Activated CD4-positive, alpha-beta memory T cell treated with anti-CD3 and anti-CD28 coated beads for 36 hours (primary cell): Measurements from ENCODE around the gene RCBTB2. TPM values are rescaled to one million over a fixed set of nuclear protein-coding genes. Genes with fewer than 3 reads are reported as not detected.

Experiments used
- CTCF ChIA-PET: fragments of 350-600 bp; sonication (Branson Sonifier 250); formaldehyde crosslinking; loops from one replicate; lab custom pipeline; 2021; ENCODE audit warnings: antibody characterized with exemption, inconsistent platforms; lab: Charles Lee
- POLR2A ChIA-PET: fragments of 350-600 bp; sonication (Branson Sonifier 250); formaldehyde crosslinking; loops from one replicate; lab custom pipeline; 2021; ENCODE audit warnings: antibody characterized with exemption; lab: Charles Lee
- DNase-seq: peaks from one replicate; pipeline ENCODE4 v3.0.0-alpha.2; 2020
- H3K27ac Mint-ChIP-seq: one replicate; pipeline ENCODE4 v1.8.0; 2021; ENCODE audit warnings: mixed read lengths
- H3K27me3 Mint-ChIP-seq: one replicate; pipeline ENCODE4 v1.8.0; 2021; ENCODE audit warnings: mixed read lengths
- H3K36me3 Mint-ChIP-seq: one replicate; pipeline ENCODE4 v1.8.0; 2021; ENCODE audit warnings: mixed read lengths
- H3K4me1 Mint-ChIP-seq: one replicate; pipeline ENCODE4 v1.8.0; 2021; ENCODE audit warnings: low read depth, mixed read lengths
- H3K4me3 Mint-ChIP-seq: one replicate; pipeline ENCODE4 v1.8.0; 2021; ENCODE audit warnings: mild to moderate bottlenecking, mixed read lengths
- H3K9me3 Mint-ChIP-seq: one replicate; pipeline ENCODE4 v1.8.0; 2021; ENCODE audit warnings: mixed read lengths
- intact Hi-C: fragments of 100-400 bp; cut with micrococcal nuclease; formaldehyde crosslinking; loops from one replicate; pipeline ENCODE4 v1.15.1; 2023
- total RNA-seq, 2 experiments: library from RNA; stranded (reverse); gene quantifications; one replicate each; pipeline ENCODE4 v1.2.3, GENCODE V29; 2021

Gene RCBTB2
- total RNA-seq, 2 experiments from 2014 or later = 1.5 to 1.8 TPM

- no peaks in the 10 kb centered on the region for H3K9me3 Mint-ChIP-seq
- CTCF ChIA-PET = no interaction called here
- no peaks in the 10 kb centered on the region for H3K36me3 Mint-ChIP-seq
- POLR2A ChIA-PET = no interaction called here
- no peaks in the 10 kb centered on the region for H3K27me3 Mint-ChIP-seq
- H3K27ac Mint-ChIP-seq = no peak overlapping the region
- H3K4me1 Mint-ChIP-seq = no peaks in the 10 kb centered on the region
- DNase-seq = no peak
- intact Hi-C loops = no loop called here
- no peak overlapping the region for H3K4me3 Mint-ChIP-seq
Measured at GRCh38 chr13:48518083-48518482, 14.8 kb downstream of the RCBTB2 start.

DNA sequence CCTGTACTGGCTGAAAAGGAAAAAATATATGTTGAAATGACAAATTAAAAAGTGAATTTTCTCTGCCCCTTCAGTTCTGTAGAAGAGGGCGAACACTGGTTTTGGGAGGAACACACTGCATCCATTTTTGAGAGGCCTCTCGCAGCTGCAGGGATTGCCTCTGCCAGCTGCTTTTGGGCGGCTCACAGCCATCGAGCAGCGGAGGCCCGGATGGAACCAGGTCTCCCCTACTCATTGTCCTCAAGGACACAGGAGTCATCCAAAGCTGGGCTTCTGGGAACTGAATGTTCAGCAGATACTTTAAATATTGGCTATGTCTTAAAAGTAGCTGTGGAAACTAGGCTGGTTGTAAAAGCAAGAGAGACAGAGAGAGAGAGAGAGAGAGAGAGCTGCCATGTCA is 17.1 kb downstream of the RCBTB2 start:
- Mint-ChIP-seq H3K27me3 (no peaks in the 10 kb centered on the region), H3K27ac (no peak overlapping the region), H3K36me3 (peaks cover 2% of the 10 kb centered on the region), H3K4me1 (no peaks in the 10 kb centered on the region), H3K9me3 (no peaks in the 10 kb centered on the region), H3K4me3 (no peak overlapping the region)
- no peak for DNase-seq
- intact Hi-C loops = no loop called here
- ChIA-PET POLR2A (no interaction called here), CTCF (no interaction called here)

DNA sequence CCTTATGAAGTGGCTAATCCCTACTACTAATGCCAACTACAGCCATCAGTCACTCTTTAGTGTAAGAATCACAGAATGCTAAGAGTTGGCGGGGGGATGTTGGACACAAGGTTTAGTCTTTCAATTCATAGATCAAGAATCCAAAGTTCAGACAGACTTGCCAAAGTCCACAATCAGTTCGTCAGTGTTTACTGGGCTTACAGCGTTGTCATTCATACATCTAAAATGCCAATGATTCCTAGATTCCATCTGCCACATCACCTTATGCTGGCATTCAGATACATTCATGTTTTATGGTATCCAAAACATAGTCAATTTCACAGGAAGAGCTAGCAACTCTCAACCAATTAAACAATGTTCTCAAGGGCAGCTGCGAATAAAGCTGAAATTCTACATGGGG is 18.1 kb downstream of the RCBTB2 start:
- no peaks in the 10 kb centered on the region for H3K27me3 Mint-ChIP-seq
- no peak overlapping the region for H3K4me3 Mint-ChIP-seq
- intact Hi-C loops = no loop called here
- CTCF ChIA-PET = interaction anchor here (0.9 kb wide), 1 partner anchor 110 kb away, joined by 3 read pairs; no protein-coding TSS in a partner anchor
- H3K27ac Mint-ChIP-seq = no peak overlapping the region
- no peaks in the 10 kb centered on the region for H3K9me3 Mint-ChIP-seq
- H3K4me1 Mint-ChIP-seq = peaks cover 8% of the 10 kb centered on the region
- no peak for DNase-seq
- H3K36me3 Mint-ChIP-seq = peaks cover 2% of the 10 kb centered on the region
- POLR2A ChIA-PET = no interaction called here

DNA sequence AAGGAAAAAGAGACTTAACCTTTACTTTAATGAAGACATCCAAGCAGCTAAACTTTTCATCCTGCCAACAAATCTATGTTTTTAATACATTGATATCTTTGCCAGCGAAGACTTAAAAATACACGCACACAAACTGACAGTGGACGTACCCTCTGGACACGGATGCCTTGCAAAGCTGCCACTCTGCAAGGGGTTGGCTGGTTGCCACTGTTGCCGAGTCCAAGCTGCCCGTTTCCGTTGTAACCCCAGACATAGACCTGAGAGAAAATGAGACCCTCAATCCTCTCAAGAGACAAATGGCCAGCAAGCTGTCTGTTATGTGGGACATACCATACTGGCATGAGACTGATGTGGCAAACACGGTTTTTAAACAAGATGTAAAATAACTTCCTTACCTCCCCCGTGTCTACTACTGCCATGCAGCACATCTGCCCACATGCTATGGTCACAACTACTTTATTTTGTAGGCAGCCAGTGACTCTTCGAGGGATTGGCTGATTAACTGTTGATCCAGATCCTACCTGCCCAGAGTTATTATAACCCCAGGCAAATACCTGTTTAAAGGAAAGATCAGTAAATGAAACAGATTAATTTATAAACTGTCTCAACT is 21.2 kb downstream of the RCBTB2 start:
- H3K27me3 Mint-ChIP-seq = no peaks in the 10 kb centered on the region

DNA sequence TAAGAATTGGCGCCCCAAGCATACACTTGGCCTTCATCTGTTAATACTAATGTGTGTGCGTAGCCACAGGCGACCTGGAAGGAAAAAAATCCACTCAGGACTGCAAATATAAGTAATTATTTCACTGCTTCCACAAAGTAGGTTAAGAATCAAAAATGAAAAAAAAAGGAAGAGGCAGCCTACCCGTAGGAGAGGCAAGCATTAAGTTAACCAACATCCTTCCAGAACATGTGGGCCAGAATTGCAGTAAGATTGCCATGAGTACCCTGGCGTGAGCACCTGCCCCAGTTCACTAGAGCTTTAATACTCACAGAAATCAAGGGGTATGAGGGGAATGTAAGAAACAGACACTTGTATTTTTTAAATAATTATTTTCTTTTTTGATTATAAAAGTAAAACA is 22.2 kb downstream of the RCBTB2 start:
- CTCF ChIA-PET = no interaction called here
- Mint-ChIP-seq H3K9me3 (no peaks in the 10 kb centered on the region), H3K4me1 (peaks cover 30% of the 10 kb centered on the region), H3K4me3 (no peak overlapping the region), H3K36me3 (peaks cover 4% of the 10 kb centered on the region), H3K27me3 (no peaks in the 10 kb centered on the region), H3K27ac (no peak overlapping the region)
- no peak for DNase-seq
- intact Hi-C loops = no loop called here
- POLR2A ChIA-PET = no interaction called here

More for the DNA sequence above, 21.2 kb downstream of the RCBTB2 start:
- Mint-ChIP-seq H3K4me1 (peaks cover 20% of the 10 kb centered on the region), H3K9me3 (no peaks in the 10 kb centered on the region), H3K27ac (no peak overlapping the region), H3K4me3 (no peak overlapping the region), H3K36me3 (peaks cover 4% of the 10 kb centered on the region)
- CTCF ChIA-PET = no interaction called here
- intact Hi-C loops = no loop called here
- POLR2A ChIA-PET = no interaction called here
- no peak for DNase-seq

DNA sequence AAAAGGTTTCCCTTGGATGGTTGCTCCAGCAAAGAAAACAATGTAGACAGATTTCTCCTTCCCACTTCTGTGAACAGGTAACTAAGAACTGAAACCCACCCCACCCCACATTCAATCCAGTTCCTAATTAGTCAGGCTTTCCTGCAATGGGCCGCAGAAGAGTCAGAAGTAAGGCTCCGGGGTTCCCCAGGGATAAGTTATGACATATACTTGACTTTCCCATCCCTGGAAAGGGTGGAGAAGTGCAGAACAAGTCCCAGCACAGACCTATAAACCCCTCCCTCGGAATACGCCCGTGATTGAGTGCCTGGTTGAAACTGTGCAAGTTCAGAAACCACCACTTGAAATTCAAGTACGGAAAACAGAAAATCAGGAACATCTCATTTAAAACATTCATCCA is 24.9 kb downstream of the RCBTB2 start:
- peaks cover 4% of the 10 kb centered on the region for H3K36me3 Mint-ChIP-seq
- no peaks in the 10 kb centered on the region for H3K27me3 Mint-ChIP-seq
- POLR2A ChIA-PET = no interaction called here
- no peak overlapping the region for H3K4me3 Mint-ChIP-seq
- H3K27ac Mint-ChIP-seq = no peak overlapping the region
- peaks cover 50% of the 10 kb centered on the region for H3K4me1 Mint-ChIP-seq
- intact Hi-C loops = loop anchor here (5.0 kb wide), 1 partner anchor 271 kb away; no protein-coding TSS in a partner anchor
- H3K9me3 Mint-ChIP-seq = no peaks in the 10 kb centered on the region
- no peak for DNase-seq
- CTCF ChIA-PET = no interaction called here

GRCh38 chr13:48507021-48507420 is 25.9 kb downstream of the RCBTB2 start:
- no peak for DNase-seq
- H3K36me3 Mint-ChIP-seq = peaks cover 4% of the 10 kb centered on the region

GRCh38 chr13:48506092-48506701 is 26.7 kb downstream of the RCBTB2 start:
- peaks cover 50% of the 10 kb centered on the region for H3K4me1 Mint-ChIP-seq
- intact Hi-C loops = loop anchor here (5.0 kb wide), 1 partner anchor 269 kb away; no protein-coding TSS in a partner anchor
- no peaks in the 10 kb centered on the region for H3K27me3 Mint-ChIP-seq
- no peak for DNase-seq
- peak overlapping the region; percentile 39 for H3K4me3 Mint-ChIP-seq
- H3K36me3 Mint-ChIP-seq = peaks cover 2% of the 10 kb centered on the region
- peak overlapping the region; percentile 68 for H3K27ac Mint-ChIP-seq
- POLR2A ChIA-PET = interaction anchor here (0.7 to 1.7 kb wide), 3 partner anchors 12 to 1839 kb away, joined by 4 to 11 read pairs (median 5); partner anchors contain the start of gene RCBTB2
- CTCF ChIA-PET = interaction anchor here (0.7 to 1.2 kb wide), 4 partner anchors 14 to 1974 kb away, joined by 4 to 5 read pairs (median 4); no protein-coding TSS in a partner anchor
- H3K9me3 Mint-ChIP-seq = no peaks in the 10 kb centered on the region

More at GRCh38 chr13:48507021-48507420, 25.9 kb downstream of the RCBTB2 start:
- POLR2A ChIA-PET = no interaction called here
- Mint-ChIP-seq H3K27me3 (no peaks in the 10 kb centered on the region), H3K27ac (no peak overlapping the region), H3K4me3 (no peak overlapping the region), H3K4me1 (peaks cover 50% of the 10 kb centered on the region), H3K9me3 (no peaks in the 10 kb centered on the region)
- intact Hi-C loops = loop anchor here (5.0 kb wide), 1 partner anchor 270 kb away; no protein-coding TSS in a partner anchor
- CTCF ChIA-PET = interaction anchor here (1.1 kb wide), 1 partner anchor 75 kb away, joined by 5 read pairs; no protein-coding TSS in a partner anchor

- POLR2A ChIA-PET = interaction anchor here (0.7 to 1.7 kb wide), 3 partner anchors 11 to 1839 kb away, joined by 4 to 11 read pairs (median 5); partner anchors contain the start of gene RCBTB2
- Mint-ChIP-seq H3K4me3 (peak overlapping the region; percentile 39), H3K36me3 (peaks cover 2% of the 10 kb centered on the region), H3K9me3 (no peaks in the 10 kb centered on the region), H3K27me3 (no peaks in the 10 kb centered on the region), H3K4me1 (peaks cover 55% of the 10 kb centered on the region), H3K27ac (peak overlapping the region; percentile 68)
- CTCF ChIA-PET = interaction anchor here (0.7 to 1.2 kb wide), 5 partner anchors 13 to 1973 kb away, joined by 3 to 5 read pairs (median 4); no protein-coding TSS in a partner anchor
- intact Hi-C loops = loop anchor here (1.0 to 5.0 kb wide), 5 partner anchors 14 to 268 kb away; no protein-coding TSS in a partner anchor
- DNase-seq = peak; percentile 61
Measured at GRCh38 chr13:48505597-48506091, 27.2 kb downstream of the RCBTB2 start.

GRCh38 chr13:48505012-48505411 is 27.9 kb downstream of the RCBTB2 start:
- ChIA-PET POLR2A (interaction anchor here (1.7 kb wide), 1 partner anchor 27 kb away, joined by 11 read pairs; the partner anchor contains the start of gene RCBTB2), CTCF (interaction anchor here (1.0 to 1.2 kb wide), 2 partner anchors 13 to 171 kb away, joined by 3 to 4 read pairs; no protein-coding TSS in a partner anchor)
- Mint-ChIP-seq H3K27me3 (no peaks in the 10 kb centered on the region), H3K27ac (peak overlapping the region; percentile 68), H3K4me3 (peak overlapping the region; percentile 39), H3K4me1 (peaks cover 53% of the 10 kb centered on the region), H3K9me3 (no peaks in the 10 kb centered on the region), H3K36me3 (peaks cover 2% of the 10 kb centered on the region)
- DNase-seq = peak; percentile 41
- intact Hi-C loops = loop anchor here (1.0 to 5.0 kb wide), 5 partner anchors 14 to 268 kb away; no protein-coding TSS in a partner anchor

DNA sequence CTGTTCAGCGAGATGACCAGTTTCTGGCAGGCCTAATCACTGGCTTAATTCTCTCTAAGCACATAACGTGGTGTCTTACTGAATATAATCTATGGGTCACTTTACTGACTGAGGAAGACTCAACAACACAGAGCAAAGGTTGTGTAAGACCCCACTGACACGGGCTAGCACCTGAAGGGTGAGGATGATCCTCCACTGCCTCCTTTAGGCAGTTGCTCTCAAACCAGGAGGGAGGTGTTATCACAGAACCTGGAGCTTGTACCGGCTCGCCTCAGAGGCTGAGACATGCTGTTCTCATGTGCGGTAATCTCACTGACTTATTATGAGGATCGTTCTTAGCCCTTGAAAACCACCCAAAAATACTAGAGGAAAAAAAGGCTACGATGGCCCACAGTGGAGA is 28.3 kb downstream of the RCBTB2 start:
- POLR2A ChIA-PET = interaction anchor here (1.7 kb wide), 1 partner anchor 28 kb away, joined by 11 read pairs; the partner anchor contains the start of gene RCBTB2
- CTCF ChIA-PET = interaction anchor here (0.5 to 1.0 kb wide), 2 partner anchors 171 to 372 kb away, joined by 3 read pairs; no protein-coding TSS in a partner anchor
- H3K4me1 Mint-ChIP-seq = peaks cover 50% of the 10 kb centered on the region
- peaks cover 2% of the 10 kb centered on the region for H3K36me3 Mint-ChIP-seq
- no peaks in the 10 kb centered on the region for H3K9me3 Mint-ChIP-seq
- no peak overlapping the region for H3K4me3 Mint-ChIP-seq
- intact Hi-C loops = loop anchor here (1.0 to 5.0 kb wide), 5 partner anchors 13 to 267 kb away; no protein-coding TSS in a partner anchor
- peak; percentile 23 for DNase-seq
- H3K27ac Mint-ChIP-seq = no peak overlapping the region
- H3K27me3 Mint-ChIP-seq = no peaks in the 10 kb centered on the region
